Colon (tissue), 2 donors: ENCODE results near the gene ITGB6.

ENCODE experiments used
- FAIRE-seq: peaks from 2 replicates; lab custom pipeline; 2012; peaks lifted over from hg19 to GRCh38; lab: Jason Lieb, UNC
- donor health status: control.
- donor health status: control.

Gene ITGB6

DNA sequence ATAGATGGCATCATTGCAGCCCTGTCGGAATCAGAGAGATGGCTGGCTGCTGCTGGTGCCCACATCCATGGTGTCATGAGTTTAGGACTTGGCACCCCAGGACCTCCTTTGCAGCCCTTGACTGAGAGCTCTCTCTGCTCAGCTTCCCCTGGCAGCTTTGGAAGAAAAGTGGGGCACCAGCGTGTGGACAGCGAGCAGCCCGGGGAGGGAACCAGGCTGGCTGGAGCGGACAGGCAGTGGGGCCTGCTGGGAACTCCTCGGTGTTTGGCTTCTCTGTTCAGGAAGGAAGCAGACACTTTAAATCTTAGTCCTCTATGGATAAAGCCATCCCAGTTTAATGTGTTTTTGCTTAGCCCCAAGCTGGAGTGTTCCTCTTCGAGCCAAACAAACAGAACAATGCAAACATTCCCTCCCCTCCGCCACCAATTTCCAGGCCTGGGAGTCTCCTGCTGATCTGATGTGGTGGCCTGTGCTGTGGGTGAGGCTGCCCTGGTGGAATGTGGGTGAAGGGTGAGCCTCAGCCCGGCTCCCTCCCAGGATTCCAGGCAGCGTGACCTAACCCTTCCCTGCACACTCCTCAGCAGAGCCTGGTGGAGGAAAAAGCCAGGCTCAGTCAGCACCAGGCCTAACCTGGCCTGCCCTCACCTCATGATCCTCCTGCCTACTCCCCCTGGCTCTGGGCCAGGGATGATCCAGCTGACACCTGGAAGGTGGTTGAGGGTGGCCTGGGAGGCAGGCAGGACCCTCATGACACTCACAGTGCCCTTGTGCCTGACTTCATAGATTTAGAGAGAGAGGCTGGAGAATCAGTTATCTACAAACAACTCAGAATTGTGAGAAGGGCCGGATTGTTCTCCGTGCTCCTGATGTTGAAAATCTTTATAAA is 21.6 kb upstream of the ITGB6 start:
- FAIRE-seq, result no peak

DNA sequence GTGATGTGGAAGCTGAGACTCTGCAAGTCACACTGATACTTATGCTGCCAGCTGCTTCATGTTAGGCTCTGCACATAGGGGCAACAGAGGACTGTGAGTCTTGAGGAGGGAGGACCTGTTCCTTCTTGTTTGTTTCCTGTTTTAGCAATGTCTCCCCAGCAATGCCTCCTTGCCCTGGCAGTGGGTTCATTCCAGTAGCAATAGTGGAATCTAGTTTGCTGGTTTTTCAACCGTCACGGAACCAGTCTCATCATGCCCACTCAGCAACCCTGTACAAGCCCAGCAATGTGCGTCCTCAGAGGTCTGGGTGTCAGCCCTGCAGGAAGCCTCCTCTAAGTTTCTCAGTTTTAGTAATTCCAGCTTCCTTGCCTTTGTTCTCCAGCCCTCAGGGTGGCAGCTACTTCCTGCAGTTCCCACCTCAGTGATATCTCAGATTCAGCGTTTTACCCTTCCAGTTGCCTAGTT is 20.5 kb upstream of the ITGB6 start:
- no peak for FAIRE-seq

DNA sequence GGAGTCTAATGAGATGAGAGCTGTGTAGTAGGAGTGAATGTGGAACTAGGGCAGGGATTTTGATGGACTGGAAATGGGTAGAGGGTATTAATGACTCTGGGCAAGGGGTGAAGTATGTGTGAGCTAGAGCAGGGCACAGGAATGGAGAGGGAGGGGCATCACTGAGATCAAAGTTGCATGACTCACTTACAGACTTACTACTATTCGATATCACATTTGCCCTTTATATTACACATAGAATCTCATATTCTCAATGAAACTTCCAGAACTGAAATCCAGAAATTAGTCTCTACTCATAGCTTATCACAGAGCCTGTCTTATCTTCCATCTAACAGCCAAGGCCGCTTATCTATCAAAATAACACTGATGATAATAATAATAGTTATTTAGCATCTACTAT is 20.0 kb upstream of the ITGB6 start:
- no peak for FAIRE-seq

DNA sequence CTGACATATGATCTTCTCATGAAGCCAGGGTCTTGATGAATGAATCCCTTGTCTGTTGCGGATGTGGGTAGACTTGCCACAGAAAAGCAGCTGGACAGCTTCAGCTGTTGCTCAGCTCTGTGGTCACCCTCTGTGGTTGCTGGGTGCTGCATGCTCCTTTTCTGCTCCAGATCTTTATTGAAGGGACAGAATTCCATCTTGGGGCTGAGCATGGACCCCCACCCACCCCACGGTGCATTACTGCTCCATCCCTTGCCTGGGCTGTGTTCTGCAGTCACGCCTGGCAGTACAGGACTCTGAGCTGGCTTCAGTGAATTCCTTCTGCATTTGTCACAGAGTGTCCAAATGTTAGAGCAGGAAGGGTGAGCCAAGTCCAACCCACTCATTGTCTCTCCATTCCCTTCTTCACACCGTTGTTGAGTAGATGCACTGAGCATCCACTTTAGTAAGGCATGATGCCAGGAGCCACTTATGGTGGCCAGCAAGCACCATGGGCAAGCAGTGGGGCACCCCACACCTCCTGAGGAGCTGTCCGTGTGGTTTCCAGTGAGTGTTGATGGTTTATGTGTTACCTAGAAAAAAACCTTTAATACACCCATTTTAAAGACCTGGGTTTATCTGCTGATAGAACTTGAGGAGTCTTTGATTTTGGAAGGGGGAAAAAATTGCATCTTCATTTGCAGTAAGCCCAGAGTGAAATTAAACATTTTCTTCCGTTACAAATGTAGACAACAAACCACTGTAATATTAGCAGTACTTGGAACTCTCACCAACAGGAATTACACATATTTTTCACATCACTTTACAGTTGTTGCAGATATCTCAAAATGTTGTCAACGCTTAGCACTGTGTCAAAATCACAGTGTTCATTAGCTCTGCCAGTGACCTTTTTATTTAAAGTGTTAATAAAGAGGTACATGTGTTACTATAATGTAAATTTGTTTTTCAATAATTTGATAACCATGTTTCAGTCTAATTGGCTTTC is 14.7 kb upstream of the ITGB6 start:
- no peak for FAIRE-seq

DNA sequence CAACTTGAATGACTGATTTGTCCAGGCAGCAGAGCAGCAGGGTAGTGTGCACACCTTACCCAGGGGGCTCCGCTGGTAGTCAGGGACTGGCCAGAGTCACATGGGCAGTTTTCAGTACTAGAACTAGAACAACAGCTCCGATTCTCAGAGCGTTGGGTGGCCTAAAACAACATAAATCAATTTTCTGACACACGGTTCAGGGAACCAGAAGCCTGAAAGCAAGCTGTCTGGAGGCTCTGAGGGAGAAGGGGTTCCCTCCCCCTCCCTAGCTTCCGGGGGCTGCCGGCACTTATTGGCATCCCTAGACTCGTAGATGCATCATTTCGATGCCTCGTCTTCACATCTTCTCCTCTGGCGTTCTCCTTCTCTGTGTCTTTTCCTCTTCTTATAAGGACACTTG is 13.4 kb upstream of the ITGB6 start:
- no peak for FAIRE-seq

DNA sequence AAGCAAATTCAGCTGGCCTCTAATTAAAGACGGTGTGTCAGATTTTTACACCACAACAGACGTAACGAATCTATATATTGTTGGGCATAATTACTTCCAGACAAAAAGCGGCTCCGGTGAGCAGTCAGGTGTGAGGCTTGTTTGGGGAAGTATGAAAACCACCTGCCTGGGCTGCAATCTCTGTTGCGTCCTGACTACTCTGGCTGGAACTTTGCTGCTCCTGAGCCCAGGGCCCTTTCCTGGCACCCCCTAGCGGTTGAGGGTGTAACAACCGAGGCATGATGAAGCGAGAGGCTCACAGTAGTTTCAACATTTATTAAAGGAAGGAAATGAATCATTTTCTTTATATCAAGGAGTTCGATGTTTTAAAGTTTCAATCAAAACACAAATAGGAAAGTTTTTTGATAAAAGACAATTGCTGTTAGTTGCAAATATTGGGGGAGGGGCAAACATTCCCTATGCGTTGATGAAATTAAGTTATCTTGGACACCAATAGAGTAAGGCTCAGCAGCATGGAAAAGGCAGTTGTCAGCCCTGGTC is 10.6 kb upstream of the ITGB6 start:
- FAIRE-seq, result no peak

DNA sequence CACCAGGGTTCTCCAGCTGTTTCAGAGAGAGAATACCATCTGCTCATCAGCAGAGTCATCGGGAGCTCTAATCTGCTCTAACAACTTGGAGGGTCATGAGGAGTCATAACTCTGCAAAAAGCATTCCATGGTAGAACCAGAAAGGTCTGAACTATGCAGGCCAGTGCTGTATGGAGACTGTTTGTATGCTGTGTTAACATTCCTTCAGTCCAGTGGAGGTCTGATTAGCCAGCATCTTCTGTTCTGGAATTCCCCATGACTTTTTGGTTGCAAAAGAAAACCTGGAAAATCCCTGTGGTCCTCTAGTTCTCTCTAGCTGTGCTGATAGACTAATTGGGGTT is 9.4 kb upstream of the ITGB6 start:
- FAIRE-seq, result no peak

DNA sequence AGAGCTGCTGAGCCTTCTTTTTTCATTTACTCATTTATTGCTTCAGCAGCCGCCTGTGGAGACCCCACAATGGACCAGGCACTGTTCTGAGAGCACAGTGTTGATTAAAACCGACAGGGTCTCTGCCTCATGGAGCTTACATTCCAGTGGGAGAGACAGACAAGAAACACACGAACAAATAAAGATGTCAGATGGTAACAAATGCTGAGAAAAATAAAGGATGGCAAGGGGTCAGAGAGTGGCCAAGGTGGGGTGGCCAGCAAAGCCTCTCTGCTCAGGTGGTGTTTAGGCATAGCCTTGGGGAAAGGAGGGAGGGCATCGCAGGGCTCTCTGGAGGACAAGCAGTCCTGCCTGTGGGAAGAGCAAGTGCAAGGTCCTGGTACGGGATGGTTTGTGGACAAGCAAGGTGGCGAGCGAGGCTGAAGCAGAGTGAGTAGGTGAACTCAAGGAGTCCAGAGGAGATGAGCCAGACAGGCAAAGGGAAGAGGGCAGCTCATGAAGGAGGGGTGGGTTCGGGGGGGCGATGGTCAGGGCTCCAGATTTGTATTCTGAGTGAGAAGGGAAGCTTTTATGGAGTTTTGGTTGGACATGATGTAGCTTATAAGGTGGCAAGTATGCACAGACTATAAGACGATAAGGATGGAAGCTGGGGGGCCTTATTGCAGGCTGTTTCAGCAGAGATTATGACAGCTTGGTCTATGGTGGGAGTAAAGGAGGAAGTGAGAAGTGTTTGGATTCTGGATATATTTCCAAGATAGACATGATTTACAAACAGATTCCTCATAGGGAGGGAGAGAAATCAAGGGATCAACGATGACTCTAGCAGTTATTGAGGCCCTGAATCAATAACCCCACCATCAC is 8.8 kb upstream of the ITGB6 start:
- no peak for FAIRE-seq

DNA sequence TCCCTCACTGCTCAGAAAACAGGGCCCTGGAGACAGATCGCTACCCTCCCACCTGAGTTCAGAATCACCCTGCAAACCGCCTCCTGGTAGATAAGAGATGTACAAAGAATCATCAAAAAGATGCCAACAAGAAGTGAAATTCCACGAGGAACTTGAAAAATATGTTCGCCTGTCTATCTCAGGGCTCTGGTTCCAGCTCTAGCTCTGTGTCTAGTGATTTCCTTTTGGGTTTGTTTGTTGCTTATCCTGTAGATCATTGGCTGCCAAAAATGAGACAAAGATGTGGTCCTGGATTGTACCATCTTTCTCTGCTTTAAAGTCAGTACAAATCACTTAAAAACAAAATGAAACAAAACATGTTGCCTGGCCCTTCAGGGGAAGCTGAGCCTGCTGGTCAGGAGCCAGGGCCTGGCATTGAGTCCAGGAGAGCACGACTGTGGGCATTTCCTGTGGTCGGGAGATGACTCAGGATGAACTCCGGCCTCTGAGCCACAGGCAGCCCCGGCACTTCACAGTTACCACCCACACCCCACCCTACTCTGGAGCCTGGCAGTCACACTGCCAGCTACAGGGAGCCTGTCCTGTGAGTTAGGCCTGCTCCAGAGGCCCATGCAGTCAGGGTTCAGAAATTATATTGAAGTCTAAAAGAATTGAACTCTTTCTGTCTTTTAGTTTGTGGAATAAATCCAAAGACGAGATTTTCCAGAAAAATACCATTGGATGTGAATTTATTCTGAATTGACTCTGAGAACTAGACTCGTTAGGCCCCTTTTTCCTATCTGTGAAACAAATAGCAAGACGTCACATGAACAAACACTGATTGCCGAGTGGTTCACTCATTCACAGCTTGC is 8.0 kb upstream of the ITGB6 start:
- FAIRE-seq, result no peak

DNA sequence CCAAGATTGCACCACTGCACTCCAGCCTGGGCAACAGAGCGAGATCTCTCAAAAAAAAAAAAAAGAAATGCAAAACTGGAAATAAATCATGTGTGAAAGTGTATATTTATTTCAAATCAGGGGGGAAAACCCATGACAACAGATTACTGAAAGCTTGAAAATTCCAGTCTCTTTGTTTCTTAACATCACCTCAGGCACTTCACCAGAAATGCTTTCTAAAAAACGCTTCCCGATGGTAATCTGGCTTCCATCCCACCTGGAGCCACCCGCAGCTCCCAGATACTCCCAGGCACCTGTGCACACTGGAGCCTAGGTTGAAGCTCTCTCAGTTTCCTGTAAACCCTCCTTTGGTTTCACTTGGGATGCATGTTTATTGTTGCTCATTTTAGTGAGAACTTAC is 7.2 kb upstream of the ITGB6 start:
- FAIRE-seq, result no peak

DNA sequence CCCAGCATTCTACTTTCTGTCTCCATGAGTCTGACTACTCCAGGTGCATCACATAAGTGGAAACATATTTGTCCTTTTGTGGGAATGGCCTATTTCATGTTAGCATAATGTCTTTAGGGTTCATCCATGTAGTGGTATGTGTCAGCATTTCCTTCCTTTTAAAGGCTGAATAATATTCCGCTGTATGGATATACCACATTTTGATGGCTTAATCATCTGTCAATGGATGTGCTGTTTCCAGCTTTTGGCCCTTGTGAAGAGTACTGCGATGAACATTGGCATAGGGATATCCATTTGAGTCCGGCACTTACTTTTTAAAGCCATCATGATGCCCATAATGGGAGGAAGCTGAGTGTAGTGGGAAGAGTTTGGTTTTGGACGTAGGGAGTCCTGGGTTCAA is 6.4 kb upstream of the ITGB6 start:
- FAIRE-seq, result no peak

DNA sequence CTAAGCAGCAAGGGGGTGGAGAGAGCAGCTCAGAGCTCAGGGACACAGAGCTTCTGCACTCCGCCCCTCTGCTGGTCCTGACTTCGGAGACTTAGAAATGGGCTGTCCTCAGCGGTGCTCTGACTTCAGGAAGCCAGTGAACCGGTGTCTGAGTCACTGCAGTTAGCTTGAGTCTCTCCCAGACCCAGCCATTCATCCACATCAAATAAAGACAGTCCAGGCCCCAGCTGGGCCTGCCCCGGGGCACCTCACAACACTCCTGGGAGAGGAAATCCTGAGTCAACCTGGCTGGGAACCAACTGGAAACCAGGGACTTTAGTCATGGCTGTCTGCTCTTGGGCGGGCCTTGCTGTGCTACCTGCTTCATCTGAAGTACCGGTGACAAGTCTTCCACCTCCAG is 5.4 kb upstream of the ITGB6 start:
- no peak for FAIRE-seq

DNA sequence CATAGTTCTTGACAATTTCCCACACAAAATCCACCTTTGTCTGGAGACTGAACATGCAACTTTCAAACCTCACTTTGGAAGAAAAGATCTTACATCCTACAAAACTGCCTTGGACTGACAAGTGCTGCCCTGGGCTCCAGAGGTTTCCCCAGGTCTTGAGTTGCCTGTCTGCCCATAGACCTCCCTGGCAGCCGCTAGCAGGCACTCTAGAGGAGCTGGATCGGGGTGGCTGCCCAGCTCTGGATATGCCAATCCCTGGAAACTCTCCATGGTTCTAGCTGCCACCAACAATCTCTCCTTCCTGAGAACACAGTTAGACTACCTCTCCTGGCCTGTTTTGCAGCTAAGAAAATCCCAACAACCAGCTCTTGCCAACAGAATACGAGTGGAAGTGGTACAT is 3.4 kb upstream of the ITGB6 start:
- FAIRE-seq, result no peak

DNA sequence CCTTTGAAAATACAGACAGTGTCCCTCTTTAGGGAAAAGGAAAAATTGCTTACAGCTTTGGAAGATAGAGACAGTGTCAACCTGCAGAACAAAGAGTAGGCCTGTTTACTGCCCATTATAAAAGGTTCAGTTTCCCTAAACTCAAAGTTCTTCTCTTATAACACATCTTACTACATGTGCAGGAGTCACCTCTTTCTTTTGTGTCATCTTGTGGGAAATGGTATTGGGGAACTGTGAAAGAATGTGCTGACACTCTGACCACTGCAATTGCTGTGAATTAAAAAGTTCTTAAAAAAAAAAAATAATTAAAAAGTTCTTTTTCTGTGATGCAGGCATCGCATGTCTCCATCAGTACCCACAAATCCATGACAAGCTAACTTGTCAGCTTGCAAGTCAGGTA is 2.9 kb upstream of the ITGB6 start:
- no peak for FAIRE-seq

DNA sequence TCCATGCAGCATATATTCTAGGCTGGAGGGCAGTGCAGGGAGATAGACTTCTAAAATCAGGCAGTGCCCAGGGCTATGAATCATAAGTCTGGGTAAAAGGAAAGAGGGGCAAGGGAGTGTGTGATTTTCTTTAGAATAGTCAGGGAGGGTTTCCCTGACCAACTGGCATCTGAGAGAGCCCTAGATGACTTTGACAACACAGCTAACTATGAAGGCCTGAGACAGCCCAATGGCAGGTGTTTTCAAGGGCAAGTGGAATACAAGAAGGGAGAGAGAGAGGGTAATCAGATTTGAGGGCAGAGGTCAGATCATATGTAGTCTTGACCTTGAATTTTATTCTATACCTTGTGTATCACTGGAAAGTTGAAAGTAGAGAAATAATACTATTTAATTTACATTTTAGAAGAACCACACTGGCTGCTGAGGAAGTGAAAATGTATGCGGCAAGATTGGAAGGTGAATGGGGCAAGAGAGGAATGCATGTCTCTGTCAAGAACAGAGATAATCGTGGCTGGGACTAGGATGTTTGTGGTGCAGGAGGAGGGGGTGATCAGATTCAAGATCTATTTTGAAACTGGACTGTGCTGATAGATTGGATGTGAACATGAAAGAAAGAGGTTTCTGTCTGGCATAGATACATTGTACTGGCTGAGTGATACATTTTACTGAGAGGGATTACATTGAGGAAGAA is 1.9 kb upstream of the ITGB6 start:
- FAIRE-seq, result no peak

DNA sequence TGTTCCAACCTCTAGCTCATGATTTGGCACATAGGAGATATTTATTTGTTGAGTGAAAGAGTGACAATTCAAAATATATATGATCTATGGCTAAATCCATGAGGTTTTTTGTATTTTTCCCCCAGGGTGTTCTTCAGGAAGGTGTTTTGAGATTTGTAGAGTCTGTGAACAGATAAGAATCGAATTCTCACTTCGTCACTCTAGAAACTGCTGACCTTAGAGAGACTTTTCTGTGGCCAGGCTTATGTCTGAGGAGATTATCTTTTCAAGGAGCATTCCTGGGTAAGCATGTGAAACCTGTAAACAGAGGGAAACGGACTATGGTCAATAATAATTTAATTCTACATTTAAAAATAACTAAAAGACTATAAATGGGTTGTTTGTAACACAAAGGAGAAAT is 849 bp upstream of the ITGB6 start:
- FAIRE-seq, result no peak

DNA sequence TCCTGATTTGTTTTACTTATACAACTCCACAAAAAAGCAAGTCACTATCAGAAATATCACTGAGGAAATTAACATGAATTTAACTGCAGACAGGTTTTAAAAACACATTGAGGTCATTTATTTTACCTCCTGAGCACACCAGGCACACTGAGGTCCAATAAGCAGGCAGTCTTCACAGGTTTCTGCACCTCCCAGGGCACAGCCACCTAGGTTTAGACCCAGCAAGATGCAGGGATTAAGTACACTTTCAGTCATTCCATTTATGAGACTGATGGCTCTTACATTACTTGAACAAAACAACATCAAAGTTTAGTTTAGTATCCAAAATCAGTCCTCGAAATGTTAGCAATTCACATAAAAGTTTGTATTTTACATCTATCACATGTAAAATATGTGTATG is 1.0 kb downstream of the ITGB6 start:
- no peak for FAIRE-seq

DNA sequence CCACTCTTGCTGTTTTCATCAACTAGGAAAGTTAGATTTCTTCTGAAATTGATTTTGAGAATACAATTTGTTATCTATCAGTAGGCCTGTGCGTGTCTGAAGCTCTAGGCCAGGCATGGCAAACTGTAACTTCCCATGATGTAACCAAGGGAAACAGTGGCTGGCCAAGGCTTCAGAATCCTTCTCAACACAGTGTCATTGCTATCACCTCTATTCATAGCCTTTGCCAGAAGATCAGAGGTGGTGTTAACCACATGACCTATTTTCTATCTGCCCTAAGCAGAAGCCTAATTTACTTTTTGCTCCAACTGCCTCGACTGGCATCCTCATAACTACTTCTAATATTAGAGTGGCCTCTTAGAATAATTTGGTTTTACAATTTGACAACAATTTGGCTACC is 2.5 kb downstream of the ITGB6 start:
- FAIRE-seq, result no peak

DNA sequence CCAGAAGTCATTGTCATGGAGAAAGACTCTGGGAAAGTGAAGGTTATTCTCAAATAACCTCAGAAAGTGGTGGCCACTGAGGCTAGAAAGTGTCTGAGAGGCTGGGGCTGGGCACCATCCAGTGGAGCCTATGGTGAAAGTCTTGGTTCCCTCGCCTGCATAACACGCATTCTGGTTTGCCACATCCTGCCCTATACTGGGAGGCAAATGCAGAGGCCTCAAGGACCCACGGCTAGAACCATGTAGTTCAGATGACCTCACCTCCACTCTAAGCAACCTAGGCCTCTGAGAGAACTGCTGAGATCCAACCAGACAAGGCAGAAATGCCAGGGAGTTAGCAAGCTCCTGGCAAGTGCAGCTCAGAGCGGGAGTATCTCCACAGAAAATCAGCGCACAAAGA is 5.1 kb downstream of the ITGB6 start:
- no peak for FAIRE-seq

DNA sequence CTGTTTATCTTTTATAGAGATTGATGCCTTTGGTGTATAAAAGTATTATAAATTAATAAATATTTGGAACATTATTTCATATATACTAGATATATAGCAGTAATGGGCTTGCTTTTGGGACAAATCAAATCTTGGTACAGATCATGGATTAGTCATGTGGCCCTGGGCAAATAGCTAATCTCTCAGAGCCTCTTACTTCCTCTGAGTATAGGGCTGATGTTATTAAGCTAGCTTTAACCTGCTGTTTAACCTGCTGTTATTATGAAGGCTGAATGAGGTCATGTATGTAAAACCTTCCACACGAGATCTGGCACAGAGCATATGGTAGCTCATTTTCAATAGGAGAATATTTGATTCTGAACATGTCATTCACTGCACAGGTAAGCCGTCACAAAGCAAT is 5.7 kb downstream of the ITGB6 start:
- FAIRE-seq, result no peak
